Measurements from ENCODE around the gene NMB.
A peak's percentile ranks its signal among the peaks of the same experiment; 100 is the strongest.
"Not testable (repeated sequence)": the region's sequence is repeated elsewhere in the genome, so short reads cannot be mapped to it uniquely, and the experiment has no call there.

NMB gene

DNA sequence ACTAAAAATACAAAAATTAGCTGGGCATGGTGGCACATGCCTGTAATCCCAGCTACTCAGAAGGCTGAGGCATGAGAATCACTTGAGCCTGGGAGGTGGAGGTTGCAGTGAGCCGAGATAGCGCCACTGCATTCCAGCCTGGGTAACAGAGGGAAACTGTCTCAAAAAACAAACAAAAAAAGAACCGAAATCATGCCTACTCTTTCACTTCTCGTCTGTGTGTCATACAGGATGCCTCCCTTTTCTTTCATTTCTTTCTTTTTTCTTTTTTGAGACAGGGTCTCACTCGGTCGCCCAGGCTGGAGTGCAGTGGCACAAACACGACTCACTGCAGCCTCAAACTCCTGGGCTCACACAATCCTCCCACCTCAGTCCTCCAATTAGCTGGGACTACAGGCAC, 28.4 kb upstream of the NMB start:
- not testable (repeated sequence) for H3K4me2 ChIP-seq (ENCODE audit: low read length); H3K4ac ChIP-seq (ENCODE audit: low read depth, low read length); H3K14ac ChIP-seq (ENCODE audit: low read length); H3K79me1 ChIP-seq (ENCODE audit: low read length); H3K18ac ChIP-seq (ENCODE audit: low read length); H2BK12ac ChIP-seq (ENCODE audit: low read length); H4K91ac ChIP-seq (ENCODE audit: low read depth, low read length); H4K12ac ChIP-seq (ENCODE audit: low read depth, low read length); H2AK5ac ChIP-seq (ENCODE audit: low read length); H2BK5ac ChIP-seq (ENCODE audit: low read depth, low read length, poor library complexity); H3K79me2 ChIP-seq (ENCODE audit: control insufficient read depth, insufficient read depth, low read length, poor library complexity); H2AFZ ChIP-seq (ENCODE audit: insufficient read depth, low read length, poor library complexity); H2BK120ac ChIP-seq (ENCODE audit: insufficient read depth, low read length, poor library complexity); H3K4me1 ChIP-seq (ENCODE audit: control insufficient read depth in 1 of 2, insufficient read depth in 2 of 2, low read length in 2 of 2); H3K23ac ChIP-seq (ENCODE audit: low read length); DNase-seq; H3K27ac ChIP-seq (ENCODE audit: low read depth, low read length); H3K9me3 ChIP-seq (ENCODE audit: insufficient read depth, low read depth, low read length); H3K4me3 ChIP-seq (ENCODE audit: low read depth, low read length); H4K8ac ChIP-seq (ENCODE audit: low read depth, low read length); H3K27me3 ChIP-seq (ENCODE audit: insufficient read depth, low read length); H3K9ac ChIP-seq (ENCODE audit: low read length)
- H3K36me3 ChIP-seq (ENCODE audit: control insufficient read depth in 1 of 2, insufficient read depth in 2 of 2, low read length in 2 of 2) = peaks cover 28 to 35% of the 10 kb centered on the region in 2 experiments
- WGBS (ENCODE audit: extremely low coverage, insufficient coverage, insufficient read length) = no CpG with 5 or more reads among the region's 7 CpGs

- Histone ChIP-seq H2BK5ac (ENCODE audit: low read depth, low read length, poor library complexity) (no peak overlapping the region), H3K14ac (ENCODE audit: low read length) (no peak overlapping the region), H4K8ac (ENCODE audit: low read depth, low read length) (no peak overlapping the region), H4K12ac (ENCODE audit: low read depth, low read length) (no peak overlapping the region), H3K4me3 (ENCODE audit: low read depth, low read length) (no peak overlapping the region), H3K4me1 (ENCODE audit: control insufficient read depth in 1 of 2, insufficient read depth in 2 of 2, low read length in 2 of 2) (no peaks in the 10 kb centered on the region), H3K27ac (ENCODE audit: low read depth, low read length) (no peak overlapping the region), H2AK5ac (ENCODE audit: low read length) (no peak overlapping the region), H3K79me1 (ENCODE audit: low read length) (no peaks in the 10 kb centered on the region), H2BK12ac (ENCODE audit: low read length) (no peak overlapping the region), H3K23ac (ENCODE audit: low read length) (no peak overlapping the region), H4K91ac (ENCODE audit: low read depth, low read length) (no peak overlapping the region), H3K18ac (ENCODE audit: low read length) (no peak overlapping the region), H3K27me3 (ENCODE audit: insufficient read depth, low read length) (no peaks in the 10 kb centered on the region), H3K4me2 (ENCODE audit: low read length) (no peak overlapping the region), H2BK120ac (ENCODE audit: insufficient read depth, low read length, poor library complexity) (no peak overlapping the region), H3K36me3 (ENCODE audit: control insufficient read depth in 1 of 2, insufficient read depth in 2 of 2, low read length in 2 of 2) (peaks cover 25 to 30% of the 10 kb centered on the region in 2 experiments), H3K4ac (ENCODE audit: low read depth, low read length) (no peak overlapping the region), H3K9me3 (ENCODE audit: insufficient read depth, low read depth, low read length) (no peaks in the 10 kb centered on the region), H2AFZ (ENCODE audit: insufficient read depth, low read length, poor library complexity) (no peak overlapping the region), H3K9ac (ENCODE audit: low read length) (no peak overlapping the region), H3K79me2 (ENCODE audit: control insufficient read depth, insufficient read depth, low read length, poor library complexity) (no peaks in the 10 kb centered on the region)
- WGBS (ENCODE audit: extremely low coverage, insufficient coverage, insufficient read length) = no CpG with 5 or more reads among the region's 5 CpGs
- DNase-seq = peak; percentile 44 to 58
Measured at GRCh38 chr15:84685304-84685703, 27.3 kb upstream of the NMB start.

GRCh38 chr15:84684092-84684491, 26.1 kb upstream of the NMB start:
- Histone ChIP-seq H3K4me3 (ENCODE audit: low read depth, low read length) (no peak overlapping the region), H2BK120ac (ENCODE audit: insufficient read depth, low read length, poor library complexity) (no peak overlapping the region), H3K18ac (ENCODE audit: low read length) (no peak overlapping the region), H4K8ac (ENCODE audit: low read depth, low read length) (no peak overlapping the region), H2AFZ (ENCODE audit: insufficient read depth, low read length, poor library complexity) (no peak overlapping the region), H3K79me2 (ENCODE audit: control insufficient read depth, insufficient read depth, low read length, poor library complexity) (no peaks in the 10 kb centered on the region), H3K4me2 (ENCODE audit: low read length) (no peak overlapping the region), H3K23ac (ENCODE audit: low read length) (no peak overlapping the region), H3K79me1 (ENCODE audit: low read length) (no peaks in the 10 kb centered on the region), H3K27ac (ENCODE audit: low read depth, low read length) (no peak overlapping the region), H3K4ac (ENCODE audit: low read depth, low read length) (no peak overlapping the region), H3K36me3 (ENCODE audit: control insufficient read depth in 1 of 2, insufficient read depth in 2 of 2, low read length in 2 of 2) (peaks cover 22 to 23% of the 10 kb centered on the region in 2 experiments), H2BK5ac (ENCODE audit: low read depth, low read length, poor library complexity) (no peak overlapping the region), H4K91ac (ENCODE audit: low read depth, low read length) (no peak overlapping the region), H2AK5ac (ENCODE audit: low read length) (no peak overlapping the region), H3K27me3 (ENCODE audit: insufficient read depth, low read length) (no peaks in the 10 kb centered on the region), H3K9ac (ENCODE audit: low read length) (no peak overlapping the region), H3K14ac (ENCODE audit: low read length) (no peak overlapping the region), H2BK12ac (ENCODE audit: low read length) (no peak overlapping the region), H4K12ac (ENCODE audit: low read depth, low read length) (no peak overlapping the region), H3K4me1 (ENCODE audit: control insufficient read depth in 1 of 2, insufficient read depth in 2 of 2, low read length in 2 of 2) (no peaks in the 10 kb centered on the region), H3K9me3 (ENCODE audit: insufficient read depth, low read depth, low read length) (no peaks in the 10 kb centered on the region)
- WGBS (ENCODE audit: extremely low coverage, insufficient coverage, insufficient read length) = no CpG with 5 or more reads among the region's 1 CpG
- peak in 1 of 2 donors; percentile 11 for DNase-seq

DNA sequence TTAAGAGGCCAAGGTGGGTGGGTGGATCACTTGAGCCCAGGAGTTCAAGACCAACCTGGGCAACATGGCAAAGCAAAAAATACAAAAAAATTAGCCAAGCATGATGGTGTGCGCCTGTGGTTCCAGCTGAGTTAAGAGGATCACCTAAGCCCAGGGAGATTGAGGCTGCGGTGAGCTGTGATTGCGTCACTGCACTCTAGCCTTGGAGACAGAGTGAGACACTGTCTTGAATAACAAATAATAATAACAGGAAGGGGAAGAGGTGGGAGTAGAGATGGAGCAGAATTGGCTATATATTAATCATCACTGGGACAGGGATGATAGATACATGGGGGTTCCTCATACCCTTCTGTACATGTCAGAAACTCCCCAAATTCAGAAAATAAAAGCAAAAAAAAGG, 23.8 kb upstream of the NMB start:
- Histone ChIP-seq H3K4me2 (ENCODE audit: low read length) (no peak overlapping the region), H2BK12ac (ENCODE audit: low read length) (no peak overlapping the region), H3K27ac (ENCODE audit: low read depth, low read length) (no peak overlapping the region), H2AK5ac (ENCODE audit: low read length) (no peak overlapping the region), H3K79me2 (ENCODE audit: control insufficient read depth, insufficient read depth, low read length, poor library complexity) (no peaks in the 10 kb centered on the region), H3K36me3 (ENCODE audit: control insufficient read depth in 1 of 2, insufficient read depth in 2 of 2, low read length in 2 of 2) (peaks cover 20 to 27% of the 10 kb centered on the region in 2 experiments), H3K27me3 (ENCODE audit: insufficient read depth, low read length) (no peaks in the 10 kb centered on the region), H3K9me3 (ENCODE audit: insufficient read depth, low read depth, low read length) (no peaks in the 10 kb centered on the region), H3K79me1 (ENCODE audit: low read length) (no peaks in the 10 kb centered on the region), H2AFZ (ENCODE audit: insufficient read depth, low read length, poor library complexity) (no peak overlapping the region), H2BK5ac (ENCODE audit: low read depth, low read length, poor library complexity) (no peak overlapping the region), H4K12ac (ENCODE audit: low read depth, low read length) (no peak overlapping the region), H4K8ac (ENCODE audit: low read depth, low read length) (no peak overlapping the region), H3K18ac (ENCODE audit: low read length) (no peak overlapping the region), H3K23ac (ENCODE audit: low read length) (no peak overlapping the region), H3K4me1 (ENCODE audit: control insufficient read depth in 1 of 2, insufficient read depth in 2 of 2, low read length in 2 of 2) (no peaks in the 10 kb centered on the region), H3K14ac (ENCODE audit: low read length) (no peak overlapping the region), H2BK120ac (ENCODE audit: insufficient read depth, low read length, poor library complexity) (no peak overlapping the region), H4K91ac (ENCODE audit: low read depth, low read length) (no peak overlapping the region), H3K9ac (ENCODE audit: low read length) (no peak overlapping the region), H3K4me3 (ENCODE audit: low read depth, low read length) (no peak overlapping the region), H3K4ac (ENCODE audit: low read depth, low read length) (no peak overlapping the region)
- no peak for DNase-seq
- no CpG with 5 or more reads among the region's 3 CpGs for WGBS (ENCODE audit: extremely low coverage, insufficient coverage, insufficient read length)
